K562 (cell line): ENCODE measurements around the gene PBX2. TPM values are rescaled to one million over a fixed set of nuclear protein-coding genes. Genes with fewer than 3 reads are reported as not detected.

Experiments used
- DMBX1 ChIP-seq: fragments of 250-450 bp; sonication (Bioruptor Pico); IDR thresholded peaks from 2 replicates; pipeline ENCODE4 v1.8.0; 2022; ENCODE audit warnings: inconsistent platforms, mild to moderate bottlenecking, moderate library complexity, borderline replicate concordance
- ELF4 ChIP-seq: fragments of 450-650 bp; formaldehyde crosslinking; IDR thresholded peaks from 2 replicates; pipeline ENCODE4 v1.4.0; 2022; ENCODE audit warnings: missing genetic modification characterization
- GTF2F1 ChIP-seq: IDR thresholded peaks from 2 replicates; pipeline ENCODE4 v1.6.1; 2011; ENCODE audit warnings: low read depth, low read length, improper control_type of control experiment
- KLF16 ChIP-seq: IDR thresholded peaks from 2 replicates; pipeline ENCODE4 v1.6.1; 2016; ENCODE audit warnings: antibody characterized with exemption
- NCOA4 ChIP-seq: fragments of 450-650 bp; IDR thresholded peaks from 2 replicates; pipeline ENCODE4 v1.6.1; 2018; ENCODE audit warnings: mild to moderate bottlenecking; ENCODE audit not compliant: partially characterized antibody
- NEUROD1 ChIP-seq: fragments of 150-350 bp; IDR thresholded peaks from 2 replicates; pipeline ENCODE4 v1.6.1; 2014; ENCODE audit warnings: borderline replicate concordance, low read length, low read depth; ENCODE audit not compliant: partially characterized antibody
- TCF3 ChIP-seq: sonication (generic); formaldehyde crosslinking; IDR thresholded peaks from 2 replicates; pipeline ENCODE4 v1.4.0; 2020; ENCODE audit warnings: mild to moderate bottlenecking, missing genetic modification reagents
- ZNF217 ChIP-seq: sonication (generic); formaldehyde crosslinking; IDR thresholded peaks from 2 replicates; pipeline ENCODE4 v1.8.0; 2022; ENCODE audit warnings: mild to moderate bottlenecking, missing genetic modification reagents
- ZNF589 ChIP-seq: fragments of 200-800 bp; sonication (Bioruptor generic); IDR thresholded peaks from 2 replicates; pipeline ENCODE4 v1.6.1; 2016; ENCODE audit warnings: low read depth, missing genetic modification characterization, missing compliant biosample characterization
- ZNF785 ChIP-seq: fragments of 250-450 bp; sonication (Bioruptor Pico); IDR thresholded peaks from 2 replicates; pipeline ENCODE4 v1.4.0; 2020; ENCODE audit warnings: mild to moderate bottlenecking
- polyA plus RNA-seq, 8 experiments: library from polyadenylated mRNA; depleted of rRNA in 4 of 8; stranded (reverse) in 5 of 8; unstranded in 3 of 8; fragments of >200 nt; fragmentation: Nextera tagmentation in 2 of 8; fragmentation: Illumina TruSeq in 1 of 8; extraction: Ambion mirVana in 2 of 8; extraction: Trizol in 1 of 8; gene quantifications; 2 replicates each; pipeline versions ENCODE4 v1.2.1 to v1.2.3, GENCODE V29; 2011 to 2014; ENCODE audit warnings: inconsistent platforms in 1 of 8, missing spikeins in 1 of 8
- total RNA-seq, 7 experiments: library from RNA; depleted of rRNA in 6 of 7; stranded (reverse); fragments of >200 nt in 6 of 7; fragmentation: Illumina TruSeq in 2 of 7; extraction: Trizol in 2 of 7; gene quantifications; 2 replicates each; pipeline versions ENCODE4 v1.2.1 to v1.2.3, GENCODE V29; 2011 to 2021; ENCODE audit warnings: low replicate concordance in 1 of 7
- TF ChIP-seq, protein P1 (sequence below), 2 experiments: fragments of 450-650 bp; formaldehyde crosslinking in 1 of 2; IDR thresholded peaks; 2 replicates each; pipeline versions ENCODE4 v1.4.0 to v1.6.1; 2014 to 2020; ENCODE audit warnings: mild to moderate bottlenecking in 2 of 2, borderline replicate concordance in 1 of 2, low read depth in 1 of 2
- TF ChIP-seq, protein P2 (sequence below): sonication (generic); formaldehyde crosslinking; IDR thresholded peaks from 2 replicates; pipeline ENCODE4 v1.5.0; 2020; ENCODE audit warnings: missing genetic modification reagents
- TF ChIP-seq, protein P3 (sequence below): sonication (generic); formaldehyde crosslinking; IDR thresholded peaks from 2 replicates; pipeline ENCODE4 v1.8.0; 2022; ENCODE audit warnings: mild to moderate bottlenecking, missing genetic modification reagents

Gene PBX2
- total and polyA plus RNA-seq, 9 of the 15 experiments (the other 6 are each of a cell fraction or from before 2014, with no cell fraction given) = 1.9 to 134 (median 62.5) TPM

DNA sequence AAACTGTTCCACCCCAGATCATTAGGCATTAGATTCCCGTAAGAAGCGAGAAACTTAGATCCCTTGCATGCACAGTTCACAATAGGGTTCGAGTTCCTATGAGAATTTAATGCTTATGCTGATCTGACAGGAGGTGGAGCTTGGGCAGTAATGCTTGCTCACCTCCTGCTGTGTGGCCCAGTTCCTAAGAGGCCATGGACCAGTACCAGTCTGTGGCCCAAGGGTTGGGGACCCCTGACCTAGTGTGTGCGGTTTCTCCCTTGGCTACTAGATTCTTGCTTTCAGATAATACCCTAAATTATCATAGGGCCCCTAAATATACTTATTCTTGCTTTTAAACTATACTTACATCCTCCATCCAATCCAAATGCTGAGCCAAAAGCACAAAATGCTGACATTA, 4.4 kb upstream of the PBX2 start (continued):
- TF ChIP-seq, protein P1, sequence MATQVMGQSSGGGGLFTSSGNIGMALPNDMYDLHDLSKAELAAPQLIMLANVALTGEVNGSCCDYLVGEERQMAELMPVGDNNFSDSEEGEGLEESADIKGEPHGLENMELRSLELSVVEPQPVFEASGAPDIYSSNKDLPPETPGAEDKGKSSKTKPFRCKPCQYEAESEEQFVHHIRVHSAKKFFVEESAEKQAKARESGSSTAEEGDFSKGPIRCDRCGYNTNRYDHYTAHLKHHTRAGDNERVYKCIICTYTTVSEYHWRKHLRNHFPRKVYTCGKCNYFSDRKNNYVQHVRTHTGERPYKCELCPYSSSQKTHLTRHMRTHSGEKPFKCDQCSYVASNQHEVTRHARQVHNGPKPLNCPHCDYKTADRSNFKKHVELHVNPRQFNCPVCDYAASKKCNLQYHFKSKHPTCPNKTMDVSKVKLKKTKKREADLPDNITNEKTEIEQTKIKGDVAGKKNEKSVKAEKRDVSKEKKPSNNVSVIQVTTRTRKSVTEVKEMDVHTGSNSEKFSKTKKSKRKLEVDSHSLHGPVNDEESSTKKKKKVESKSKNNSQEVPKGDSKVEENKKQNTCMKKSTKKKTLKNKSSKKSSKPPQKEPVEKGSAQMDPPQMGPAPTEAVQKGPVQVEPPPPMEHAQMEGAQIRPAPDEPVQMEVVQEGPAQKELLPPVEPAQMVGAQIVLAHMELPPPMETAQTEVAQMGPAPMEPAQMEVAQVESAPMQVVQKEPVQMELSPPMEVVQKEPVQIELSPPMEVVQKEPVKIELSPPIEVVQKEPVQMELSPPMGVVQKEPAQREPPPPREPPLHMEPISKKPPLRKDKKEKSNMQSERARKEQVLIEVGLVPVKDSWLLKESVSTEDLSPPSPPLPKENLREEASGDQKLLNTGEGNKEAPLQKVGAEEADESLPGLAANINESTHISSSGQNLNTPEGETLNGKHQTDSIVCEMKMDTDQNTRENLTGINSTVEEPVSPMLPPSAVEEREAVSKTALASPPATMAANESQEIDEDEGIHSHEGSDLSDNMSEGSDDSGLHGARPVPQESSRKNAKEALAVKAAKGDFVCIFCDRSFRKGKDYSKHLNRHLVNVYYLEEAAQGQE (IDR thresholded peaks at IDR 0.05; ENCODE audit: borderline replicate concordance) = no peak
- TF ChIP-seq, protein P1 (CRISPR knock-in tag; IDR thresholded peaks at IDR 0.05; ENCODE audit: low read depth) = no peak
- TF ChIP-seq NCOA4 = no peak
- TF ChIP-seq KLF16 = no peak
- no peak for TF ChIP-seq NEUROD1
- TF ChIP-seq GTF2F1 = no peak
- TF ChIP-seq, protein P2, sequence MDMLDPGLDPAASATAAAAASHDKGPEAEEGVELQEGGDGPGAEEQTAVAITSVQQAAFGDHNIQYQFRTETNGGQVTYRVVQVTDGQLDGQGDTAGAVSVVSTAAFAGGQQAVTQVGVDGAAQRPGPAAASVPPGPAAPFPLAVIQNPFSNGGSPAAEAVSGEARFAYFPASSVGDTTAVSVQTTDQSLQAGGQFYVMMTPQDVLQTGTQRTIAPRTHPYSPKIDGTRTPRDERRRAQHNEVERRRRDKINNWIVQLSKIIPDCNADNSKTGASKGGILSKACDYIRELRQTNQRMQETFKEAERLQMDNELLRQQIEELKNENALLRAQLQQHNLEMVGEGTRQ (CRISPR knock-in tag) = no peak
- no peak for TF ChIP-seq ZNF589
- no peak for TF ChIP-seq TCF3
- TF ChIP-seq DMBX1 (CRISPR knock-in tag) = no peak
- TF ChIP-seq ZNF217 = no peak
- no peak for TF ChIP-seq ZNF785 (CRISPR knock-in tag)
- TF ChIP-seq, protein P3, sequence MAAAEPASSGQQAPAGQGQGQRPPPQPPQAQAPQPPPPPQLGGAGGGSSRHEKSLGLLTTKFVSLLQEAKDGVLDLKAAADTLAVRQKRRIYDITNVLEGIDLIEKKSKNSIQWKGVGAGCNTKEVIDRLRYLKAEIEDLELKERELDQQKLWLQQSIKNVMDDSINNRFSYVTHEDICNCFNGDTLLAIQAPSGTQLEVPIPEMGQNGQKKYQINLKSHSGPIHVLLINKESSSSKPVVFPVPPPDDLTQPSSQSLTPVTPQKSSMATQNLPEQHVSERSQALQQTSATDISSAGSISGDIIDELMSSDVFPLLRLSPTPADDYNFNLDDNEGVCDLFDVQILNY = no peak
- no peak for TF ChIP-seq ELF4 (CRISPR knock-in tag)
